GM21381 (cell line): ENCODE results near the gene SOX13.

ENCODE experiments used
- ATAC-seq: cut with Tn5 transposase; IDR thresholded peaks from one replicate; pipeline ENCODE4 v1.9.1; 2021; ENCODE audit warnings: mild to moderate bottlenecking, moderate library complexity; ENCODE audit not compliant: unreplicated experiment

SOX13 gene

DNA sequence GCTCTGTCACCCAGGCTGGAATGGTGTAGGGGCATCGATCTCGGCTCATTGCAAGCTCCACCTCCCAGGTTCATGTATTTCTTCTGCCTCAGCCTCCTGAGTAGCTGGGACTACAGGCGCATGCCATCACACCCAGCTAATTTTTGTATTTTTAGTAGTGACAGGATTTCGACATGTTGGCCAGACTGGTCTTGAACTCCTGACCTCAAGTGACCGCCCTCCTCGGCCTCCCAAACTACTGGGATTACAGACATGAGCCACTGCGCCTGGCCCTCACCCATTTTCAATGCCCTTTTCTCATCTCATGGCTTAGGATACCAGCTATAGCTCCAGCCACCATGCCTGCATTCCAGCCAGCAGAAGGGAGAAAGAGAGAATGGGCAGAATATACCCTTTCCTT lies 12.9 kb upstream of the SOX13 start:
- ATAC-seq, result no peak

- ATAC-seq, result no peak
Measured at GRCh38 chr1:204062106-204062505, 10.8 kb upstream of the SOX13 start.

GRCh38 chr1:204065174-204065985 lies 7.5 kb upstream of the SOX13 start:
- no peak for ATAC-seq

DNA sequence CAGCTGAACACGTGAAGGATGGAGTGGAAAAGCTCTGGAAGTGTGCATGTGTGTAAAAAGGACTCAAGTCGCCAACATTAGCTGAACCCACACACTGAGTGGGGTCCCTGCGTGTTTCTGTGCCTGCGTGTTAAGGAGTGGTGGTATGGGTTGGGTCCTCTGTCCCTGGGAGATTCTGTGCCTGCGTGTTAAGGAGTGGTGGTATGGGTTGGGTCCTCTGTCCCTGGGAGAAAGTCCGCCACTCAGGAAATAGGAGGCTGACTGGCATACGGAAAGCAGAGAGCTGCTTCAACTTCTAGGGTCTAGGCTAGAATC lies 7.0 kb upstream of the SOX13 start:
- ATAC-seq, result no peak

- ATAC-seq, result no peak
Measured at GRCh38 chr1:204067935-204068334, 5.0 kb upstream of the SOX13 start.

GRCh38 chr1:204069887-204070286 lies 3.0 kb upstream of the SOX13 start:
- ATAC-seq, result no peak

- ATAC-seq, result no peak
Measured at GRCh38 chr1:204070895-204071294, 2.0 kb upstream of the SOX13 start.

DNA sequence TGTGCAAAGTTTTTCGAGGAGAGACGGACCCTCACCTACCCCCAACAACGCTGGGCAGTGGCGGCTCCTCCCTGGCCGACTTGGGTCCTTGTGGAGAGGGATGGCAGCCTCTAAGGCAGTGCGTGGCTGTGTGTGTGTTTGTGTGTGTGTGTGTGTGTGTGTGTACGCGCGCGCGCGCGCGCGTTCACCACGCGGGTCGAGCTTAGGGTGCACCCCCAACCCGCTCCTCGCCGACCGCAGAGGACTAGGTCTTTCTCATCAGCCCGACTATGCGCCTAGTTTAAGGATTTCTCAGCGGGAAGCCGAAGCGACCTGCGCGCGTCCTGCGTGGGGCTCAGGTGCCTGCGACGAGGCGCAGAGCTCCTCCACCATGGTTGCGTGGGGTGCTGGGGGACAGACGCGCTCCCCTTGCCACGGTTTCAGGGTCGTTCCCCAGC lies 940 bp downstream of the SOX13 start:
- no peak for ATAC-seq

- no peak for ATAC-seq
Measured at GRCh38 chr1:204074274-204075138, 1.6 kb downstream of the SOX13 start.

- ATAC-seq, result no peak
Measured at GRCh38 chr1:204075139-204075521, 2.2 kb downstream of the SOX13 start.

GRCh38 chr1:204075890-204076846 lies 3.3 kb downstream of the SOX13 start:
- no peak for ATAC-seq

DNA sequence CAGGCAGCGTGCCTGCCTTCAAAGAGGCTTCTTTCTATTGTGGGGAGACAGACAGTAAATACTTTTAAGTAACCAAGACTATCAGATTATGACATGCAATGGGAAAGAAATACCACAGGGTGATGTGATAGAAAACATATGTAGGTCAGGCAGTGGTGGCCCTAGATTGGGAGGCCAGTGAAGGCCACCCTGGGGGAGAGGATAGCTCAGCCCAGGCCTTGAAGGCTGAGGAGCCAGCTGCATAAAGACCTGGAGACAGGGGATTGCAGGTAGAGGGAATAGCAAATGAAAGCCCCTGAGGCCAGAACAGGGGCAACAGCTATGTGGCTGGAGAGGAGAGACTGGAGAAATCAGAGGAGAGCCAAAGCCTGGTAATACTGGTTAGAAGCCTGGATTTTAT lies 4.0 kb downstream of the SOX13 start:
- ATAC-seq, result no peak

- no peak for ATAC-seq
Measured at GRCh38 chr1:204077979-204078696, 5.2 kb downstream of the SOX13 start.

GRCh38 chr1:204079608-204079999 lies 6.7 kb downstream of the SOX13 start:
- no peak for ATAC-seq

- ATAC-seq, result no peak
Measured at GRCh38 chr1:204080163-204080903, 7.4 kb downstream of the SOX13 start.

DNA sequence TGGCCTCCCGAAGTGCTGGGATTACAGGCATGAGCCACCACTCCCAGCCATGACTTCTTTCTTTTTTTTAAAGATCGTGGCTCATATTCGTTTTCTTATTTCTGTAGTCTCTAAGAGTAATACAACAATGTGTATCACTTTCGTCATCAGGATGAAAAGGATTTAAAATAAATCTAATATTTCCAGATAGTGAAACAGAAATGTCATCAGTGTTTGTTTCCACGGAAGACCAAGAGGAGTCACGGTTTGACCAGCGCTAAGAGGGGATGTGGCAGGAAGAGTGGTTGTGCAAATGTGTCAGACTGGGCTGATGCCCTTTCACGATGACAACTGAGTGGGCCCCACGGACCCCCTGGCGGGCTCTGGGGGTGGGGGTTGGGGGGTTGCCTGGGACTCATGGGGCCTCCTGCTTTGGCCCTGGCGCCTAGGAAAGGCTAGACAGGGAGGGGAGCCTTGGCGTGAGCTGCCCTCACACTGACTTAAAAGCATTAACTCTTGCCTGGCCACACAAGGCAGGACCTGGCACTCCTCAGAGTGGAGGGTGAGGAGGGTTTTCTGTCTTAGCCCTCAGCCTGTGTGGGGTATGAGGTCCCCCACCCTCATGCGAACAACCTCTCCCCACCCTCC lies 8.4 kb downstream of the SOX13 start:
- no peak for ATAC-seq

DNA sequence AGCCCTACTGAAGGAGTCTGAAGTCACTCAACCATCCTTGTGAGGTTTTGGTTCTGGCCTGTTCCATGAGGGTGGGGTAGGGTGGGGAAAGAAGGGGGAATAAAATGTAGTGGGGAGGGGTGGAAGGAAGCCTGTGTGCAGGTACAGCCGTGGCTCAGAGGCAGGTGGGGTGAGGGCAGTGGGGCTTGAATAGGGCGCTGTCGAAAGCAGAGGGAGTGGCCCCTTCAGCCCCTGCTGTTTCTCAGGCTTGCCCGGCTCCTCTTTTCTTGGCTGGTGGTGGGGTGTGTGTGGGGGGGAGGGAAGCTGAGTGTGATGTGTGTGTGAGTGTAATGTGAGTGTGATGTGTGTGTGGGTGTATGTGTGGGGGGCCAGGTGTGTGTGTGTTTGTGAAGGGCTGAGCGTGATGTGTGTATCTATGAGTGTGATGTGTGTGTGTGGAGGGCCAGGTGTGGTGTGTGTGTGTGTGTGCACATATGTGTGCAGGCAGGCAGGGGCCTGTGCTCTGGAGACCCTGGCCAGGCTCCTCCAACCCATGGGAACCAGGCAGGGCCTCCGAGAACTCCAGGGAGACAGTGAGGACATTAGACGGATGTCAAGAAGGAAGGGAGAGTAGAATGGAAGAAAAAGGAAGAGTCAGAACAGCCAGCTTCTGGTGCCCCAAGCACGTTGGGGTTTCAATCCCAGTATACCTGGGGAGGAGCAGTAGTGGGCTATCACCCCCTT lies 9.0 kb downstream of the SOX13 start:
- ATAC-seq, result no peak

GRCh38 chr1:204083491-204083890 lies 10.6 kb downstream of the SOX13 start:
- ATAC-seq, result no peak
